Brain microvascular endothelial cell (primary cell): ENCODE data around the gene CACNA2D3.

ENCODE experiments used
- DNase-seq: peaks from one replicate; pipeline ENCODE4 v3.0.0-alpha.2; 2020
- H3K27ac ChIP-seq: fragments of 250-450 bp; sonication (Bioruptor Pico); 2 replicates; pipeline ENCODE4 v1.5.1; 2020; ENCODE audit warnings: mild to moderate bottlenecking, moderate library complexity
- H3K27me3 ChIP-seq: fragments of 250-450 bp; sonication (Bioruptor Pico); replicated peaks from 2 replicates; pipeline ENCODE4 v1.5.1; 2020; ENCODE audit warnings: mild to moderate bottlenecking
- H3K36me3 ChIP-seq: fragments of 250-450 bp; sonication (Bioruptor Pico); replicated peaks from 2 replicates; pipeline ENCODE4 v1.5.1; 2020; ENCODE audit warnings: mild to moderate bottlenecking
- H3K4me3 ChIP-seq: 2 replicates; pipeline ENCODE4 v1.5.1; 2011; ENCODE audit warnings: low read depth, mild to moderate bottlenecking, control low read depth, low read length, moderate library complexity
- CTCF ChIP-seq: IDR thresholded peaks from 2 replicates; pipeline ENCODE4 v1.5.1; 2011; ENCODE audit warnings: low read depth, mild to moderate bottlenecking, moderate library complexity, low read length, control low read depth, inconsistent platforms; ENCODE audit errors: missing control alignments
- in situ Hi-C: cut with HindIII; loops from 2 replicates; pipeline ENCODE4 v1.10.0; 2017; ENCODE audit warnings: low sequenced_read_pairs, low pct_ligation_motif_present

The CACNA2D3 gene

GRCh38 chr3:54520060-54520459, 397.7 kb downstream of the CACNA2D3 start:
- H3K27me3 ChIP-seq: no peaks in the 10 kb centered on the region
- no peak for TF ChIP-seq CTCF
- no peak for DNase-seq
- H3K36me3 ChIP-seq: no peaks in the 10 kb centered on the region
- H3K27ac ChIP-seq: no peak overlapping the region
- in situ Hi-C loops: no loop called here
- H3K4me3 ChIP-seq: no peak overlapping the region

GRCh38 chr3:54527521-54527920, 405.2 kb downstream of the CACNA2D3 start:
- in situ Hi-C loops: no loop called here

GRCh38 chr3:54527953-54528352, 405.6 kb downstream of the CACNA2D3 start:
- in situ Hi-C loops: no loop called here
- H3K4me3 ChIP-seq: no peak overlapping the region
- no peak overlapping the region for H3K27ac ChIP-seq
- H3K27me3 ChIP-seq: no peaks in the 10 kb centered on the region
- H3K36me3 ChIP-seq: no peaks in the 10 kb centered on the region
- no peak for TF ChIP-seq CTCF
- no peak for DNase-seq

More at GRCh38 chr3:54527521-54527920, 405.2 kb downstream of the CACNA2D3 start:
- no peak for TF ChIP-seq CTCF
- no peak overlapping the region for H3K4me3 ChIP-seq
- no peaks in the 10 kb centered on the region for H3K27me3 ChIP-seq
- no peaks in the 10 kb centered on the region for H3K36me3 ChIP-seq
- no peak for DNase-seq
- no peak overlapping the region for H3K27ac ChIP-seq

- no peak overlapping the region for H3K4me3 ChIP-seq
Measured at GRCh38 chr3:54528668-54529067, 406.3 kb downstream of the CACNA2D3 start.

GRCh38 chr3:54530091-54530490, 407.7 kb downstream of the CACNA2D3 start:
- no peaks in the 10 kb centered on the region for H3K27me3 ChIP-seq
- no peak overlapping the region for H3K4me3 ChIP-seq
- no peaks in the 10 kb centered on the region for H3K36me3 ChIP-seq
- DNase-seq: no peak
- H3K27ac ChIP-seq: no peak overlapping the region
- in situ Hi-C loops: no loop called here
- no peak for TF ChIP-seq CTCF

More at GRCh38 chr3:54528668-54529067, 406.3 kb downstream of the CACNA2D3 start:
- no peak overlapping the region for H3K27ac ChIP-seq
- TF ChIP-seq CTCF: no peak
- in situ Hi-C loops: no loop called here
- no peak for DNase-seq
- H3K27me3 ChIP-seq: no peaks in the 10 kb centered on the region
- H3K36me3 ChIP-seq: no peaks in the 10 kb centered on the region

- Histone ChIP-seq H3K27ac (no peak overlapping the region), H3K27me3 (no peaks in the 10 kb centered on the region), H3K36me3 (no peaks in the 10 kb centered on the region), H3K4me3 (no peak overlapping the region)
- DNase-seq: no peak
- in situ Hi-C loops: no loop called here
- TF ChIP-seq CTCF: no peak
Measured at GRCh38 chr3:54530944-54531343, 408.6 kb downstream of the CACNA2D3 start.
